Measurements from ENCODE around the gene GPA33.

GRCh38 chr1:167121375-167122120, 31.4 kb upstream of the GPA33 start:
- no peak for TF ChIP-seq CTCF (IDR thresholded peaks at IDR 0.05 in 2 of 3, conservative IDR thresholded peaks at IDR 0.05 in 1 of 3; ENCODE audit: control insufficient read depth in 2 of 3, extremely low read depth in 1 of 3, insufficient read depth in 1 of 3, low read depth in 3 of 3, low read length in 3 of 3)
- TF ChIP-seq POLR2A (IDR thresholded peaks at IDR 0.05; ENCODE audit: low read depth, low read length): no peak
- TF ChIP-seq EP300 (IDR thresholded peaks at IDR 0.05; ENCODE audit: borderline replicate concordance in 1 of 2, control insufficient read depth in 1 of 2, low read depth in 2 of 2, low read length in 2 of 2): no peak
- TF ChIP-seq RBBP5 (conservative IDR thresholded peaks at IDR 0.05): no peak
- TF ChIP-seq ETV6 (conservative IDR thresholded peaks at IDR 0.05 in 1 of 2, IDR thresholded peaks at IDR 0.05 in 1 of 2; ENCODE audit: borderline replicate concordance in 1 of 2, low read depth in 1 of 2): no peak
- TF ChIP-seq RAD21 (IDR thresholded peaks at IDR 0.05; ENCODE audit: insufficient read depth, low read depth, low read length): no peak
- no peak for TF ChIP-seq ATF2 (IDR thresholded peaks at IDR 0.05; ENCODE audit: low read length)
- no peak for TF ChIP-seq POLR2AphosphoS5 (IDR thresholded peaks at IDR 0.05; ENCODE audit: low read length)
- TF ChIP-seq ELK1 (IDR thresholded peaks at IDR 0.05; ENCODE audit: low read depth, low read length): no peak
- no peak for TF ChIP-seq REST (IDR thresholded peaks at IDR 0.05; ENCODE audit: low read depth, low read length)
- no peak for TF ChIP-seq EZH2 (IDR thresholded peaks at IDR 0.05; ENCODE audit: borderline replicate concordance, control insufficient read depth, low read depth, low read length)
- no peak for TF ChIP-seq CHD2 (IDR thresholded peaks at IDR 0.05; ENCODE audit: borderline replicate concordance, low read depth, low read length)
- no peak for TF ChIP-seq ZSCAN29 (IDR thresholded peaks at IDR 0.05)
- TF ChIP-seq HDAC6 (IDR thresholded peaks at IDR 0.05; ENCODE audit: unreplicated experiment): no peak
